Neural progenitor cell (in vitro differentiated cells): ENCODE results near the gene TMEM185A.
"Not testable (repeated sequence)": the region's sequence is repeated elsewhere in the genome, so short reads cannot be mapped to it uniquely, and the experiment has no call there.

ENCODE experiments used
- CTCF ChIP-seq: fragments of 200-600 bp; sonication (generic); IDR thresholded peaks from 2 replicates; pipeline ENCODE4 v1.5.1; 2017; ENCODE audit warnings: antibody characterized with exemption, mild to moderate bottlenecking
- EZH2 ChIP-seq: fragments of 200-600 bp; sonication (generic); IDR thresholded peaks from 2 replicates; pipeline ENCODE4 v1.6.1; 2017; ENCODE audit warnings: antibody characterized with exemption, mild to moderate bottlenecking, moderate library complexity
- EZH2phosphoT487 ChIP-seq: fragments of 200-600 bp; sonication (generic); IDR thresholded peaks from 2 replicates; pipeline ENCODE4 v1.6.1; 2017; ENCODE audit warnings: antibody characterized with exemption

- TF ChIP-seq EZH2phosphoT487, CTCF, EZH2: not testable (repeated sequence)
These were observed 76.3 kb downstream of the TMEM185A start for GRCh38 chrX:149555251-149555650.
